Glomerular endothelial cell (primary cell): ENCODE measurements around the gene CARHSP1. TPM values are rescaled to one million over a fixed set of nuclear protein-coding genes. Genes with fewer than 3 reads are reported as not detected.
"Not testable (repeated sequence)": the region's sequence is repeated elsewhere in the genome, so short reads cannot be mapped to it uniquely, and the experiment has no call there.

Experiments
- DNase-seq: peaks from one replicate; pipeline ENCODE4 v3.0.0-alpha.2; 2011; ENCODE audit warnings: low read depth, low spot score; ENCODE audit errors: extremely low read depth
- total RNA-seq: library from RNA; depleted of rRNA; stranded (reverse); fragments of >200 nt; gene quantifications from 2 replicates; pipeline ENCODE4 v1.2.3, GENCODE V29; 2015

The CARHSP1 gene
- total RNA-seq, 1 donor from 2014 or later, result 77.0 TPM

- DNase-seq, result not testable (repeated sequence)
These were observed 65.1 kb downstream of the CARHSP1 start for GRCh38 chr16:8803733-8804132.

Other genes starting within 250 kb of the CARHSP1 start
- 20.2 and 22.1 TPM in 2 replicates for gene METTL22, start 247.3 kb downstream of the CARHSP1 start, total RNA-seq
- 2.4 and 4.4 TPM in 2 replicates for gene ABAT, start 194.4 kb downstream of the CARHSP1 start, total RNA-seq
- 6.1 and 9.2 TPM in 2 replicates for gene TMEM186, start 71.4 kb downstream of the CARHSP1 start, total RNA-seq
- 35.0 and 53.0 TPM in 2 replicates for gene PMM2, start 71.2 kb downstream of the CARHSP1 start, total RNA-seq
- gene LITAFD, start 13.3 kb upstream of the CARHSP1 start, total RNA-seq, result not detected in 2 replicates
- gene USP7, start 94.9 kb upstream of the CARHSP1 start, total RNA-seq, result 58.2 and 96.0 TPM in 2 replicates
- gene HAPSTR1, start 222.6 kb upstream of the CARHSP1 start, total RNA-seq, result 47.4 and 94.9 TPM in 2 replicates